Measurements from ENCODE around the gene RNU1-4.
"Not testable (repeated sequence)": the region's sequence is repeated elsewhere in the genome, so short reads cannot be mapped to it uniquely, and the experiment has no call there.

DNA sequence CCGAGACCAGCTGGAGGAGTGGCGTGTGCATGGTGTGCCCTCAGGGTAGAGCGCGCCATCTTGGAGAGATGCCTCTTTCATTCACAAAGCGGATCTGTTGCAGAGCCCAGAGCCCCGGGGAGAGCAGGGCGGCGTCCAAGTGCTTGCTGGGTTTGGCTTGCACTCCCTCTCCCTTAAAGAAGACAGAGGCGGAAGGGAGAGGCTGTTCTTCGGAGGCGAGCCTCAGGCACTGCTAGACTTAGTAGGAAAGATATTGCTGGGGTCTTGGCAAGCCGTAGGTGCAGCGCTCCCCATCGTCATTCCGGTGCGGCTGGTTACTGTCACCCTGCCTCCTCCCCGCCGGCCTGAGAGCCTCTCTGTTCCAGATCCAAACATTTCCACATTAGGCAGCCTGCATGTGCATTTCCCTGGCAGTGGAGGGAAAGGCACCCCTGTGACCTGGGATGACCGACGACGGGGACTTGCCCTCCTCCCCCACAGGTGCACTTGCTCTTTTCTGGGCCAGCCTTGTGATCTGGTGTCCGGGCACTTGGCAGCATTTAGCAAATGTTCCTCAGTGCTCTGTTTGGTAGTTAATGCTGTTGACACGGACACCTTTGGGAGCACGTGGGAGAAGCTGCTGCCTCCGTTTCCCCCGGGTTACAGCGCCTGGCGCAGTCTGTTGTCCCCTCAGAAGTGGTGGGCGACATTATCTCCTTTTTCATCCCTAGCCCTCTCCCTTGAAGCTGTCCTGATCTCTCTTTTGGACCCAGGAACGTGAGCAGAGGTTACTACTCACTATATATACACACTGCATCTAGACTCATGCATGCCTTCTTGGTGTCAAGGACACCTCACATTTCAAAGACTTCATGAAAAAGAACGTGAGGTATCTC lies 25.7 kb downstream of the RNU1-4 start:
- TF ChIP-seq, protein P1, sequence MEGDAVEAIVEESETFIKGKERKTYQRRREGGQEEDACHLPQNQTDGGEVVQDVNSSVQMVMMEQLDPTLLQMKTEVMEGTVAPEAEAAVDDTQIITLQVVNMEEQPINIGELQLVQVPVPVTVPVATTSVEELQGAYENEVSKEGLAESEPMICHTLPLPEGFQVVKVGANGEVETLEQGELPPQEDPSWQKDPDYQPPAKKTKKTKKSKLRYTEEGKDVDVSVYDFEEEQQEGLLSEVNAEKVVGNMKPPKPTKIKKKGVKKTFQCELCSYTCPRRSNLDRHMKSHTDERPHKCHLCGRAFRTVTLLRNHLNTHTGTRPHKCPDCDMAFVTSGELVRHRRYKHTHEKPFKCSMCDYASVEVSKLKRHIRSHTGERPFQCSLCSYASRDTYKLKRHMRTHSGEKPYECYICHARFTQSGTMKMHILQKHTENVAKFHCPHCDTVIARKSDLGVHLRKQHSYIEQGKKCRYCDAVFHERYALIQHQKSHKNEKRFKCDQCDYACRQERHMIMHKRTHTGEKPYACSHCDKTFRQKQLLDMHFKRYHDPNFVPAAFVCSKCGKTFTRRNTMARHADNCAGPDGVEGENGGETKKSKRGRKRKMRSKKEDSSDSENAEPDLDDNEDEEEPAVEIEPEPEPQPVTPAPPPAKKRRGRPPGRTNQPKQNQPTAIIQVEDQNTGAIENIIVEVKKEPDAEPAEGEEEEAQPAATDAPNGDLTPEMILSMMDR (conservative IDR thresholded peaks at IDR 0.05 in 1 of 2, IDR thresholded peaks at IDR 0.05 in 1 of 2; ENCODE audit: low read depth in 1 of 2, low read length in 2 of 2) = not testable (repeated sequence)
- TF ChIP-seq EZH2 (IDR thresholded peaks at IDR 0.05; ENCODE audit: low read length, missing control alignments) = not testable (repeated sequence)
